ENCODE results near the gene MT2A.
A peak's percentile ranks its signal among the peaks of the same experiment; 100 is the strongest.

MT2A gene

DNA sequence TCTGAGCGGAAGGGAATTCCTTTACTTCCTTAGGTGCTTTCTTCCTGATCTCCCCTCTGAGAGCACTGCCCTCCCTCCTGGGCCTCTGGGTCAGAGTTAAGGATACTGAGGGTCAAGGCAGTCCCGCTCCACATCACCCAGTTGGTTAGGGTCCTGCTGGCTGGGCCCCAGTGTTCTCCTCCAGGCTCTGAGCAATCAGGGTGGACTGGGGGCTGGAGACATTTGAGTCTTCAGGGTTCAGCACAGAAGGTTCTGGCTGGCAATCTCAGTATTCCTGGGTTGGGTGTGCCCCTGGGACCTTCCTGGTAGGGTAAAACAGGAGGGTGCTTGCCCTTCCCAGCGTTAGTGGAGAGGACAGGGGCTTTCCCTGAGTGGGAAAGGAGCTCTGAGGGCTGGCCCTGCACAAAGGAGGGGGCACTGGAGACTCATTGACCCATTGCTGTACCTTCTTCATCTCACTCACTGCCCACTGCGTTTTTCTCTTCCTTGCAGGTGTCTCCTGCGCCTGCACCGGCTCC is 24.5 kb downstream of the MT2A start:
- Histone ChIP-seq H3K36me3 (ENCODE audit: insufficient read depth, low read length) (no peaks in the 10 kb centered on the region), H3K9me3 (ENCODE audit: control insufficient read depth, insufficient read depth, low read length) (no peaks in the 10 kb centered on the region), H3K9ac (ENCODE audit: low read depth, low read length) (peak overlapping the region; percentile 37; the same call in 1 of the 2 replicates), H3K4me1 (ENCODE audit: insufficient read depth, low read length) (0 out of 2 replicates have a peak, but pooled peaks cover 4% of the 10 kb centered on the region)

DNA sequence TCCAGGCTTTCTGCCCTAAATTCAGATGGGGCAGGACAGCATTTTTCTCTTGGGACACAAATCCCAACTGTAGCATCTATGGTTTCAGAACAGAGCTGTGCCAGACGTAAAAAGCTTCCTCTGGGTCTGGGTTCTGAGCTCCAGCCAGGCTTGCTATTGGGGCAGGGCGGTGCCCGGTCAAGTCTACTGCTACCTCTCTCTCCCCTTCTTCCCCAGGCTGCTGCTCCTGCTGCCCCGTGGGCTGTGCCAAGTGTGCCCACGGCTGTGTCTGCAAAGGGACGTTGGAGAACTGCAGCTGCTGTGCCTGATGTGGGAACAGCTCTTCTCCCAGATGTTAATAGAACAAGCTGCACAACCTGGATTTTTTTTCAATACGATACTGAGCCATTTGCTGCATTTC is 25.2 kb downstream of the MT2A start:
- H3K9ac ChIP-seq (ENCODE audit: low read depth, low read length), result no peak overlapping the region

DNA sequence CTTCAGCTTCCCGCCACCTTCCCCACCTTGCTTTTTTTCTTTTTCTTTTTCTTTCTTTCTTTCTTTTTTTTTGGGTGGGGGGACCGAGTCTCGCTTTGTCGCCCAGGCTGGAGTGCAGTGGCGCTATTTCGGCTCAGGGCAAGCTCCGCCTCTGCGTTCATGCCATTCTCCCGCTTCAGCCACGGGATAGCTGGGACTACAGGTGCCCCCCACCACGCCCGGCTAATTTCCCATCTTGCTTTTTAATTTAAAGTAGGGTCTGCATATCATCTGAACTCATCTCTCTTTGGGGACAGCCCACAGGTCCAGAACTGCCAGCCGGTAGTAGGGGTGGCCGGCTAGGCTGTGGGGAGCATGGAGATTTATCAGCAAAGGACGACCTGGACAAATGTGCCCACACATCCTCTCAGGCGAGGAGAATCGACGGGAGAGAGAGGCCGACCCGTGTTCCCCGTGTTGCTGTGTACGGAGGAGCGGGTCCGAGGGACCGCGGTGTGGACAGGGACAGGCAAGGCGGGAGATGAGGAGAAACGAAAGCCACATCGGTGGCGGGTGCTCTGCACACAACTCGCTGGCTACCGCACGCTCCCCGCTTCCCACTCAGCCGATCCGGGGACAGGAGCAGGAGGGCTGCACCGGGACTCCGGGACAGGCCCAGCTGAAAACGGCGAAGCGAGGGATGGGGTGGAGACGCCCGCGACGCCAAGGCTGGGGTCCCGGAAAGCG is 26.5 kb downstream of the MT2A start:
- H3K9me3 ChIP-seq (ENCODE audit: control insufficient read depth, insufficient read depth, low read length), result no peaks in the 10 kb centered on the region
- H3K36me3 ChIP-seq (ENCODE audit: insufficient read depth, low read length), result no peaks in the 10 kb centered on the region
- peak overlapping the region; percentile 32; the same call in 1 of the 2 replicates for H3K9ac ChIP-seq (ENCODE audit: low read depth, low read length)
- 0 out of 2 replicates have a peak, but pooled peaks cover 4% of the 10 kb centered on the region for H3K4me1 ChIP-seq (ENCODE audit: insufficient read depth, low read length)

More for the DNA sequence above, 25.2 kb downstream of the MT2A start:
- Histone ChIP-seq H3K4me1 (ENCODE audit: insufficient read depth, low read length) (0 out of 2 replicates have a peak, but pooled peaks cover 4% of the 10 kb centered on the region), H3K9me3 (ENCODE audit: control insufficient read depth, insufficient read depth, low read length) (no peaks in the 10 kb centered on the region), H3K36me3 (ENCODE audit: insufficient read depth, low read length) (no peaks in the 10 kb centered on the region)

DNA sequence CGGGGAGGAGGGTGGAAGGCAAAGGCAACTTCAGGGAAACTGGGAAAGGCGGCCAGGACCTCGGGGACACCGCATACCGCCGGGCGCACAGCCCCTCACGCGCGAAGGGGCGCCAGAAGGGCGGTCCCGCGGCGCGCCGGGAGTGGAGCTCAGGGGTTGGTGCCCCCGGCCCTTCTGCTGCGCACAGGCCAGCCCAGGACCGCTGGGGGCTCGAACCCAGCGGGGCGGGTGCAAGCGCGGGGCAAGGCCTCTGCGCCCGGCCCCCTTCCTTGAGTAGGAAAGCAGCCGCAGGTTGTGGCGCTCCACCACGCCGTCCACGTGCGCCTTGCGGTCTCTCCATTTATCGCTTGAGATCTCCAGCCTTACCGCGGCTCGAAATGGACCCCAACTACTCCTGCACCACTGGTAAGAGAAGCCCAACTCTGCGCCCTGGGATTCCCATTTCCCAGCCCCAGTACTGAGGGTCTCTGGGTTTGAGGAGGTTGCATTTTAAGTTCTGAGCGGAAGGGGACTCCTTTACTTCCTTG is 27.1 kb downstream of the MT2A start:
- Histone ChIP-seq H3K9ac (ENCODE audit: low read depth, low read length) (peak overlapping the region; percentile 32; the same call in 1 of the 2 replicates), H3K4me1 (ENCODE audit: insufficient read depth, low read length) (0 out of 2 replicates have a peak, but pooled peaks cover 4% of the 10 kb centered on the region), H3K36me3 (ENCODE audit: insufficient read depth, low read length) (no peaks in the 10 kb centered on the region), H3K9me3 (ENCODE audit: control insufficient read depth, insufficient read depth, low read length) (no peaks in the 10 kb centered on the region)

DNA sequence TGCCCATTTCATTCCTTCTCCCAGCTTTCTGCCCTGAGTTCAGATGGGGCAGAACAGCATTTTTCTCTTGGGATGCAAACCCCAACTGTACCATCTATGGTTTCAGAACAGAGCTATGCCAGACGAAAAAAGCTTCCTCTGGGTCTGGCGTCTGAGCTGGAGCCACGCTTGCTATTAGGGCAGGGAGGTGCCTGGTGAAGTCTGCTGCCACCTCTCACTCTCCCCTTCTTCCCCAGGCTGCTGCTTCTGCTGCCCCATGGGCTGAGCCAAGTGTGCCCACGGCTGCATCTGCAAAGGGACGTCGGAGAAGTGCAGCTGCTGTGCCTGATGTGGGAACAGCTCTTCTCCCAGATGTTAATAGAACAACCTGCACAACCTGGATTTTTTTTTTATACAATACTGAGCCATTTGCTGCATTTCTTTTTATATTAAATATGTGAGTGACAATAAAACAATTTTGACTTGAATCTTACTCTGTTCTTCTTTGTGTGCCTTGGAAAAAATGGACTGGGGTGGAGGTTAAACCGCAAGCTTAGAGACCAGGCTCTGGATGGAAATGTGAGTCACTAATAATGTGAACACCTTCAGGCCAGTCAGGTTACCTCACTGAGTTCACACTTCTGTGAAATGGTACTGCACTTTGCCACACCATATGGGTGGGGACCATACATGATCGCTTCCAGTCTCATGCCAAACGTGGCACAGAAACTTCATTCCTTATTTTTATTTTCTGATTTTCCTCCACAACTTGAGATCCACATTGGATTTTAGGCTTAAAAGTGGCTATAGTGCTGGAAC is 28.4 kb downstream of the MT2A start:
- Histone ChIP-seq H3K36me3 (ENCODE audit: insufficient read depth, low read length) (no peaks in the 10 kb centered on the region), H3K9ac (ENCODE audit: low read depth, low read length) (no peak overlapping the region), H3K9me3 (ENCODE audit: control insufficient read depth, insufficient read depth, low read length) (no peaks in the 10 kb centered on the region), H3K4me1 (ENCODE audit: insufficient read depth, low read length) (0 out of 2 replicates have a peak, but pooled peaks cover 4% of the 10 kb centered on the region)

DNA sequence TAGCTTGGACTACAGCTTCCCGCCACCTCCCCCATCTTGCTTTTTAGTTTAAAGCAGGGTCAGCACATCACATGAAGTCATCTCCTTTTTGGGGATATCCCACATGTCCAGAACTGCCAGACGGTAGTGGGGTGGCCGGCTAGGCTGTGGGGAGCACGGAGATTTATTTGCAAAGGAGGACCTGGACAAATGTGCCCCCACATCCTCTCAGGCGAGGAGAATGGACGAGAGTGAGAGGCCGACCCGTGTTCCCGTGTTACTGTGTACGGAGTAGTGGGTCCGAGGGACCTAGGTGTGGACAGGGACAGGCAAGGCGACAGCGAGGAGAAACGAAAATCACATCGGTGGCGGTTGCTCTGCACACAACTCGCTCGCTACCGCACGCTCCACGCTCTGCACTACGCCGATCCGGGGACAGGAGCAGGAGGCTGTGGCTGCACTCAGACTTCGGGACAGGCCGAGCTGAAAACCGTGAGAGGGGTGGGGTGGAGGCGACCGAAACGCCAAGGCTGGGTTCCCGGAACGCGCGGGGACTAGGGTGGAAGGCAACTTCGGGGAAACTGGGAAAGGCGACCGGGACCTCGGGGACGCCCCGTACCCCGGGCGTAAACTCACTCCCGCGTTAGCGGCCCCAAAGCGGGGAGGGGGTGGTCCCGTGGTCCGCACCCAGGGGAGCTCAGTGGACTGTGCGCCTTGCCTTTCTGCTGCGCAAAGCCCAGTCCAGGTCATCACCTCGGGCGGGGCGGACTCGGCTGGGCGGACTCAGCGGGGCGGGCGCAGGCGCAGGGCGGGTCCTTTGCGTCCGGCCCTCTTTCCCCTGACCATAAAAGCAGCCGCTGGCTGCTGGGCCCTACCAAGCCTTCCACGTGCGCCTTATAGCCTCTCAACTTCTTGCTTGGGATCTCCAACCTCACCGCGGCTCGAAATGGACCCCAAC is 29.7 kb downstream of the MT2A start, which contains the start of gene MT1A:
MT1A (plus strand) TSS at position 853 of the 937 bp plus-strand sequence; CDS start at position 926, 73 bp downstream.
- Histone ChIP-seq H3K9me3 (ENCODE audit: control insufficient read depth, insufficient read depth, low read length) (no peaks in the 10 kb centered on the region), H3K36me3 (ENCODE audit: insufficient read depth, low read length) (no peaks in the 10 kb centered on the region), H3K4me1 (ENCODE audit: insufficient read depth, low read length) (0 out of 2 replicates have a peak, but pooled peaks cover 4% of the 10 kb centered on the region), H3K9ac (ENCODE audit: low read depth, low read length) (peak within 1 kb of the TSS; percentile 39)

DNA sequence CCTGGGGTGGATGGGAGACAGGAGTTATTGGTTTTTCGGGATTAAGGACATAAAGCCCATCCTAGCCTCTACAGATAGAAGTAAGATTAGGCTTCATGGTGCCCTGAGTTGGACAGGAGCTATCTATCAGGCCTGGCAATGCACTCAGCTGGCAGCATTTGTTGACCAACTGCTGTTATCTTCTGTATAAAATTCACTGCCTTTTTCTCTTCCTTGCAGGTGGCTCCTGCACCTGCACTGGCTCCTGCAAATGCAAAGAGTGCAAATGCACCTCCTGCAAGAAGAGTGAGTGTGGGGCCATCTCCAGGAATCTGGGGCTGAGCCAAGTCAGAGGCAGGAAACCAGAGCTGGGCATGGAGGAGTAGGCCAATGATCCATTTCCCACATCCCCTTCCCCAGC is 30.7 kb downstream of the MT2A start:
- Histone ChIP-seq H3K9me3 (ENCODE audit: control insufficient read depth, insufficient read depth, low read length) (no peaks in the 10 kb centered on the region), H3K4me1 (ENCODE audit: insufficient read depth, low read length) (0 out of 2 replicates have a peak, but pooled peaks cover 4% of the 10 kb centered on the region), H3K9ac (ENCODE audit: low read depth, low read length) (no peak overlapping the region), H3K36me3 (ENCODE audit: insufficient read depth, low read length) (no peaks in the 10 kb centered on the region)

DNA sequence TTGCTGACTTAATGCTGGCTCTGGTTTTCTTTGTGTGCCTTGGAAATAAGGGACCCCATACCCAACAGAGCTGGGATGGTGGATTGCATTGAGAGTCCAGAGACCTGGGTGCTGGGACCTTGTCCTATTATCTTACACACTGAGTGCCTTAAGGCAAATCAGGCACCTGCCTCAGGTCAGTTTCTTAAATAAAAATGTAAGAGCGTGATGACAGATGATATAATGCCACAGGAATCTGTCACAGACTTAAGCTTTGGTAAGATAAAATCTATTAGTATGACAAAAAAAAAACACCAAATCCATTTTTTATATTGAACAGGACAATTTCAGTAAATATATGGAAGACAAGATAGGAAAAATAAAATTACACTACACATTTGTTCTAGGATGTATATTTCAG is 31.7 kb downstream of the MT2A start:
- H3K36me3 ChIP-seq (ENCODE audit: insufficient read depth, low read length), result no peaks in the 10 kb centered on the region
- no peak overlapping the region for H3K9ac ChIP-seq (ENCODE audit: low read depth, low read length)
- H3K9me3 ChIP-seq (ENCODE audit: control insufficient read depth, insufficient read depth, low read length), result no peaks in the 10 kb centered on the region
- H3K4me1 ChIP-seq (ENCODE audit: insufficient read depth, low read length), result 0 out of 2 replicates have a peak, but pooled peaks cover 4% of the 10 kb centered on the region

DNA sequence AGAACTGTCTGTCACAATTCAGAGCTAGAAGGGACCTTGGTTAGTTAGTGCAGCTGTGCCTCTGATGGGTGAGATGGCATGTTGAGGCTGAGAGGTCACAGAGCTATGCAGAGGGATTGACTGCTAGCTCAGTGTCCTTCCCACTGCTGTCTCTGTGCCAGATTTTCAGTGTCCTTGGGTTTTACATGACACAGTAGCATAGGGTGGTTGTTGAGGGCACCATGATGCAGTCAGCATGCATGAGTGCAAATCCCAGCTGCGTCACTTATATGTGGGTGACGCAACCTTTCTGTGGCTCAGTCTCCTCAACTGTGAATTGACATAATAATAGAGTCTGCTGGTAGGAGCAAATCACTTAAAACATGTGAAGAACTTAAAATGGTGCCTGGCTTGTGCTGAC is 32.8 kb downstream of the MT2A start:
- H3K4me1 ChIP-seq (ENCODE audit: insufficient read depth, low read length), result 0 out of 2 replicates have a peak, but pooled peaks cover under 1% of the 10 kb centered on the region
- H3K9me3 ChIP-seq (ENCODE audit: control insufficient read depth, insufficient read depth, low read length), result no peaks in the 10 kb centered on the region
- H3K36me3 ChIP-seq (ENCODE audit: insufficient read depth, low read length), result no peaks in the 10 kb centered on the region
- H3K9ac ChIP-seq (ENCODE audit: low read depth, low read length), result no peak overlapping the region

DNA sequence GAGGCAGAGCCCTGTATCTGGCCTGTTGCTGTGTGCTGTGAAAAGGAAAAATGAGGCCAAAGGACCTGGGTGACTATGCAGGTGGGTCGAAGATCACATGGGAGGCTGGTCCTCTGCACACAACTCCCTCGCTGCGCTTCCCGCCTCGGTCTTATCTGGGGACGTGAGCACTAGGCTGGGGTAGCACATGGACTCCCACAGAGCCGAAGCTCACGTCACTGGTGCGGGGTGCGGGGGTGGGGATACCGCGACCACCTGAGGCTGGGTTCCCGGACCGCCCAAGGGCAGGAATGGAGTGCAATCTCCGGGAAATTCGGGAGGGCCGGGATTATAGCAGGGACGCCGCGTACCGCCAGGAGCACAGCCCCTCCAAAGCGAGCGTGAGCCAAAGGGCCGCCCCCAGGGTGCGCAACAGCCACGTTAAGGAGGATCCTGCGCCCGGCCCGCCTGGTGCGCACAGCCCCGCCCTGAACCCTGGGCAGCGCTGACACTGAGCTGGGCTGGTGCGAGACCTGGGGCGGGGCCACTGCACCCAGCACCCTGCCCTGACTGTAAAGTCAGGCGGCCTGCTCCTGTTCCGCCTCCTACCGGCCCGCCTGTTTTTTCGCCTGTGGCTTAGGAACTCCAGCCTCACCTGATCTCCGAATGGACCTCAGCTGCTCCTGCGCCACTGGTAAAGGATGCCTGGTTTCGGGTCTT is 34.8 kb downstream of the MT2A start:
- H3K9ac ChIP-seq (ENCODE audit: low read depth, low read length), result peak overlapping the region; percentile 49
- no peaks in the 10 kb centered on the region; the same call in 1 of the 2 replicates for H3K4me1 ChIP-seq (ENCODE audit: insufficient read depth, low read length)

DNA sequence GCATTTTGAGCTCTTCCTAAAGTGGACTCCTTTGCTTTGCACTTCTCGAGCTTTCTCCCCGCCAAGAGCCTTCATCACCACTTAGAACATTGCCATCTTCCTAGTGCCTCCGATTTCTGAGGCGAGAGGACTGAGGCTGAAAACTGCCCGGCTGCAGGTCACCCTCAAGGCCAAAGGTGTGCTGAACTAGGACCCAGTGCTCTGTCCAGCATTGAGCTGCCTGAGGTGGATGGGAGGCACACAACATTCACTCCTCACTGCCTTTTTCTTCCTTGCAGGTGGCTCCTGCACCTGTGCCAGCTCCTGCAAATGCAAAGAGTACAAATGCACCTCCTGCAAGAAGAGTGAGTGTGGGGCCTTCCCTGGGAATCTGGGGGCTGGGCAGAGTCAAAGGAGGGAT is 35.4 kb downstream of the MT2A start:
- peak overlapping the region; percentile 49; the same call in 1 of the 2 replicates for H3K9ac ChIP-seq (ENCODE audit: low read depth, low read length)
- no peaks in the 10 kb centered on the region for H3K36me3 ChIP-seq (ENCODE audit: insufficient read depth, low read length)
- H3K4me1 ChIP-seq (ENCODE audit: insufficient read depth, low read length), result no peaks in the 10 kb centered on the region; the same call in 1 of the 2 replicates
- no peaks in the 10 kb centered on the region for H3K9me3 ChIP-seq (ENCODE audit: control insufficient read depth, insufficient read depth, low read length)

More for the DNA sequence above, 34.8 kb downstream of the MT2A start:
- no peaks in the 10 kb centered on the region for H3K9me3 ChIP-seq (ENCODE audit: control insufficient read depth, insufficient read depth, low read length)
- no peaks in the 10 kb centered on the region for H3K36me3 ChIP-seq (ENCODE audit: insufficient read depth, low read length)

DNA sequence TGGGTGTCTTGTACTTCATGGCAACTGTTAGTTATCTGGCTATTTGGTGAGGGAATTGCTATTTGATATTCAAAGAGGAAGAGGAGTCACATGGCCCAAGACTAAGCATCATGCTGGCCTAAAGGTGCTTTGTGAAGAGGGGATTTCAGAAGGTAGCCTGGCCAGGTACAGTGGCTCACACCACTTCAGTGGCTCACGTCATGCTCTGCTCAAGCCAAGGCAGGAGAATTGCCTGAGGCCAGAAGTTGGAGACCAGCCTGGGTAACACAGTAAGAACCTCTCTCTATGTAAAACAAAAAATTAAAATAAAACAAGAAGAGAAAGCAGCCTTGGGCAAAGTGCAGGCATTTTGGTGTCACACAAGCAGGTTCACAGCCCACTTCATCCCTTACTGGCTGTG is 36.9 kb downstream of the MT2A start:
- no peaks in the 10 kb centered on the region; the same call in 1 of the 2 replicates for H3K4me1 ChIP-seq (ENCODE audit: insufficient read depth, low read length)
- no peak overlapping the region for H3K9ac ChIP-seq (ENCODE audit: low read depth, low read length)
- no peaks in the 10 kb centered on the region for H3K9me3 ChIP-seq (ENCODE audit: control insufficient read depth, insufficient read depth, low read length)

DNA sequence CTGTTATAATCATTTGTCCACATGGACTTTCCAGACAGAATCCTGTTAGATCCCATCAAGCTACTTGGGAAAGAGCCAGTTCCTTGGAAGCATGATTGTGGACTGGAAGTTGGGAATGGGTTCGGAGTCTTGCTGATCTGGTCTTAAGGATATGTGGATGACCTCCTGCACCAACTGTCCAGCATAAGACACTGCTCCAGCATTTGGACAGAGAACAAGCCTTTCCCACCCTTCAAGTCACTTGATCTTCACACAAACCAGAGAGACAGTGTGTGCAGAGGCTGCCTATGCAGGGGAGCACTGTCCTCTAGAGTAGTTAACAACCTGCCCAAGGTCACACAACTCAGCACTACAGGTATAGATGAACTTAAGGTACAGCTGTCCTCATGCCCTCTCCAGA is 37.5 kb downstream of the MT2A start:
- Histone ChIP-seq H3K4me1 (ENCODE audit: insufficient read depth, low read length) (no peaks in the 10 kb centered on the region; the same call in 1 of the 2 replicates), H3K9me3 (ENCODE audit: control insufficient read depth, insufficient read depth, low read length) (no peaks in the 10 kb centered on the region), H3K36me3 (ENCODE audit: insufficient read depth, low read length) (no peaks in the 10 kb centered on the region), H3K9ac (ENCODE audit: low read depth, low read length) (no peak overlapping the region)

More for the DNA sequence above, 36.9 kb downstream of the MT2A start:
- H3K36me3 ChIP-seq (ENCODE audit: insufficient read depth, low read length), result no peaks in the 10 kb centered on the region

Data from ES-I3 (cell line).